Activated effector memory CD4-positive, alpha-beta T cell treated with Interleukin-2 at 50 U/mL for 16 hours (primary cell): ENCODE results near the gene MORN3.
"Not testable (repeated sequence)": the region's sequence is repeated elsewhere in the genome, so short reads cannot be mapped to it uniquely, and the experiment has no call there.

Source experiments
- DNase-seq: peaks from one replicate; pipeline ENCODE4 v3.0.0-alpha.2; 2020

MORN3 gene

GRCh38 chr12:121637231-121637914 lies 32.1 kb downstream of the MORN3 start:
- DNase-seq = peak; percentile 42

- no peak for DNase-seq
These were observed 34.6 kb downstream of the MORN3 start for GRCh38 chr12:121634836-121635235.

- not testable (repeated sequence) for DNase-seq
These were observed 35.6 kb downstream of the MORN3 start for GRCh38 chr12:121633833-121634196.

GRCh38 chr12:121632069-121632970 lies 37.1 kb downstream of the MORN3 start:
- no peak for DNase-seq

- no peak for DNase-seq
These were observed 38.6 kb downstream of the MORN3 start for GRCh38 chr12:121630791-121631355.

- no peak for DNase-seq
These were observed 40.9 kb downstream of the MORN3 start for GRCh38 chr12:121628536-121628935.

GRCh38 chr12:121628037-121628436 lies 41.4 kb downstream of the MORN3 start:
- DNase-seq = no peak

- peak; percentile 66 for DNase-seq
These were observed 42.4 kb downstream of the MORN3 start for GRCh38 chr12:121626853-121627640.

- peak; percentile 92 for DNase-seq
These were observed 43.2 kb downstream of the MORN3 start, which contains the start of gene ORAI1 for GRCh38 chr12:121626087-121626852. Gene ORAI1, plus strand, starts transcription at chr12:121626530.

- DNase-seq = no peak
These were observed 49.0 kb downstream of the MORN3 start for GRCh38 chr12:121620333-121620891.

GRCh38 chr12:121618659-121619233 lies 50.7 kb downstream of the MORN3 start:
- no peak for DNase-seq

GRCh38 chr12:121614872-121615467 lies 54.5 kb downstream of the MORN3 start:
- no peak for DNase-seq

GRCh38 chr12:121613462-121613861 lies 56.0 kb downstream of the MORN3 start:
- DNase-seq = no peak

- no peak for DNase-seq
These were observed 58.1 kb downstream of the MORN3 start for GRCh38 chr12:121611306-121611705.

GRCh38 chr12:121610239-121611149 lies 59.0 kb downstream of the MORN3 start:
- no peak for DNase-seq

GRCh38 chr12:121608301-121608700 lies 61.2 kb downstream of the MORN3 start:
- DNase-seq = no peak

GRCh38 chr12:121603581-121603980 lies 65.9 kb downstream of the MORN3 start:
- no peak for DNase-seq

GRCh38 chr12:121602766-121603165 lies 66.7 kb downstream of the MORN3 start:
- no peak for DNase-seq

- DNase-seq = no peak
These were observed 68.6 kb downstream of the MORN3 start for GRCh38 chr12:121600702-121601336.
